Fibroblast of mammary gland (primary cell): ENCODE measurements around the gene RAB5IF.

Experiments used
- DNase-seq: peaks from one replicate; pipeline ENCODE4 v3.0.0-alpha.2; 2010; ENCODE audit warnings: low read depth
- H3K4me3 ChIP-seq: 2 replicates; pipeline ENCODE4 v1.5.1; 2011; ENCODE audit warnings: low read depth, mild to moderate bottlenecking, low read length, moderate library complexity; ENCODE audit not compliant: control insufficient read depth
- CTCF ChIP-seq: conservative IDR thresholded peaks from 2 replicates; pipeline ENCODE4 v1.5.1; 2011; ENCODE audit warnings: low read depth, low read length, inconsistent platforms; ENCODE audit not compliant: control insufficient read depth, insufficient read depth

RAB5IF gene

GRCh38 chr20:36647196-36648121 lies 41.9 kb downstream of the RAB5IF start:
- TF ChIP-seq CTCF = no peak
- DNase-seq = no peak
- no peak overlapping the region for H3K4me3 ChIP-seq

GRCh38 chr20:36653456-36653855 lies 47.9 kb downstream of the RAB5IF start:
- no peak overlapping the region for H3K4me3 ChIP-seq
- DNase-seq = no peak
- no peak for TF ChIP-seq CTCF

GRCh38 chr20:36654506-36654905 lies 48.9 kb downstream of the RAB5IF start:
- no peak for DNase-seq
- TF ChIP-seq CTCF = no peak
- H3K4me3 ChIP-seq = no peak overlapping the region

- TF ChIP-seq CTCF = no peak
- no peak overlapping the region for H3K4me3 ChIP-seq
- no peak for DNase-seq
These were observed 49.4 kb downstream of the RAB5IF start for GRCh38 chr20:36655004-36655403.

GRCh38 chr20:36656733-36657132 lies 51.2 kb downstream of the RAB5IF start:
- TF ChIP-seq CTCF = no peak
- DNase-seq = no peak
- H3K4me3 ChIP-seq = no peak overlapping the region

GRCh38 chr20:36658300-36658699 lies 52.7 kb downstream of the RAB5IF start:
- no peak for DNase-seq
- no peak for TF ChIP-seq CTCF
- no peak overlapping the region for H3K4me3 ChIP-seq
